A204.1 (cell line): ENCODE data around the gene ACAP1.

Experiments
- FAIRE-seq: peaks from 2 replicates; lab custom pipeline; 2012; peaks lifted over from hg19 to GRCh38; lab: Jason Lieb, UNC

ACAP1 gene

DNA sequence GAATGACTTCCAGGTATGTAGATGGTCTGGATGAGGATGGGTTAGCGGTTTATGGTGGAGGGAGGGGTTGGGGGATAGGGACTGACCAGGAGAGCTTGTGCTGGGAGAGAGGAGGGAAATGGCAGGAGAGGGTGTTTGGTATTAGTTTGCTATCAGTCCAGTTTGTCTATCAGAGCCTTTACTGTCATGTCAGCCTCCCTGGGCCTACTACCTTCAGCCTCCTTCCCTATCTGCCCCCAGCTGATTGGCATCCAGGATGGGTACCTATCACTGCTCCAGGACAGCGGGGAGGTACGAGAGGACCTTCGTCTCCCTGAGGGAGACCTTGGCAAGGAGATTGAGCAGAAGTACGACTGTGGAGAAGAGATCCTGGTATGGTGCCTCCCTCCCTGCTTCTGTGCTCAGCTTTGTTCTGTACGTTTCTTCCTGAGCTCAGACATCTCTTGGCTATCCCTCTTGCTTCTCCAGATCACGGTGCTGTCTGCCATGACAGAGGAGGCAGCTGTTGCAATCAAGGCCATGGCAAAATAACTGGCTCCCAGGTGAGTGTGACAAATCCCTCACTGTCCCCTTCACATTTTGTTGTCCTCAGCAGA, 25.1 kb upstream of the ACAP1 start:
- no peak for FAIRE-seq

DNA sequence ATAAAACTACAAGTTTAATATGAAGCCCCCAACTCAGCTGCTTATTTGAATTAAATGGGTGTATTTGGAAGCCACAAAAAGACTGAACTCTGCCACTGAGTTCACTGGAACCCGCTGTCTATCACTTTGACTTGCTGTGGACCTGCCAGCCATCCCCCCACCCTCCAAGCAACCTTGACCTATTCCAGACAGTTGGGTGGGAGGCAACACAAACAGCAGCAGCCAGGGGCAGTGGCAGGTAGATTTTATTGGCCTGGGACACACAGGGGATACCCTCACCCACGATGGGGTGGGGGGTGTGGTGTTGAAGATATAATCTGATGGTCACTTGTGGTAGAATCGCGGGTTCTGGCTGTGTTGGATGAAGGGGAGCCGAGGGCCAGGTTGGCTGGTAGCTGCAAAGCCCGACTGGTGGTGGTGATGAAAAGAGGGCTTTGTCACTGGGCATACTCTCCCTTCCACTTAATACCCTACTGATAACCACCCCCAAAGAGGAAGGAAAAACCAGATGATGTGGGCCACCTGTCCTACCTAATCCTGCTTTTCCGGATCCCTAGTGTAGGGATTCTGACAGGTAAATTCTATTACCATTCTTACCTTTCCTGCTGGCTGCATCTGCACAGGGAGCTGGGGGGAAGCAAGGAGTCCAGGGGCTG, 23.8 kb upstream of the ACAP1 start:
- no peak for FAIRE-seq

DNA sequence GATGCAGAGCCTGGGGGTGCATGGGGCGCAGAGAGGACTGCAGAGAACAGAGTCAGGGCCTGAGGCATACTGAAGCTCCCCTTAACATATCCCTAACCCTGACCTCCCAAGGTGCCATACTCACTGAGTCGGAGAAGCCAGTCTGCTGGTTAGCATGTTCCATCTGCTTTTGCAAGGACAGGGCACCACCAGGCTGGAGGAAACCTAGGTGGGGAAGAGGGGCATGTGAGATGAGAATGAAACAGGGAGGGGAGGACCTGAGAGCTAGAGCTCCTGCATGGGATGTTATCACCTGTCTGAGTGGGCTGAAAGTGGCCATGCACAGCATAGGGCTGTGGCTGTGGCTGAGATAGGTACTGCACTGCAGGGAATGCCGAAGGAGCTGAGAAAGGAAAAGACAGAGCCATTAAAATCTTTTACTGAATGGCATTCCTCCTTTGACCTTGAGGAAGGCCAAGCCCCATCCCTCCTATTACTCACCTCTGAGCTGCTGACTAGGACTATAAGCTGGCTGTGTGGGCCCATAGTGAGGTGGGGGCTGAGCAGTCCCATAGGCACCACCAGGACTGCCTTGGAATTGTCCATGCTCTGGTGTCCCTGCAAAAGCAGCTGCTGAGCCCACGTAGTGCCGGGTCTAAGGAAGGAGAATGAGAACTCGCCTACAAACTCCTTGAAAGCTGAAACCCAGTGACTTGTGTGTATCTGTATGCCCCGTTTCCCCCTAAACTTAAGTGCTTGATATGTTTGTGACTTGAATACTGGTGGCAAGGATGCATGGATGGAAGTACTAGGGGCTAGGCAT, 23.0 kb upstream of the ACAP1 start:
- no peak for FAIRE-seq

- no peak for FAIRE-seq
Observed at GRCh38 chr17:7313890-7314718, 22.2 kb upstream of the ACAP1 start.

- FAIRE-seq: no peak
Observed at GRCh38 chr17:7314719-7315569, 21.4 kb upstream of the ACAP1 start, which contains the start of gene GPS2. TSS of gene GPS2 (minus strand) at chr17:7315360. CDS start at chr17:7315052, 308 bp downstream.

DNA sequence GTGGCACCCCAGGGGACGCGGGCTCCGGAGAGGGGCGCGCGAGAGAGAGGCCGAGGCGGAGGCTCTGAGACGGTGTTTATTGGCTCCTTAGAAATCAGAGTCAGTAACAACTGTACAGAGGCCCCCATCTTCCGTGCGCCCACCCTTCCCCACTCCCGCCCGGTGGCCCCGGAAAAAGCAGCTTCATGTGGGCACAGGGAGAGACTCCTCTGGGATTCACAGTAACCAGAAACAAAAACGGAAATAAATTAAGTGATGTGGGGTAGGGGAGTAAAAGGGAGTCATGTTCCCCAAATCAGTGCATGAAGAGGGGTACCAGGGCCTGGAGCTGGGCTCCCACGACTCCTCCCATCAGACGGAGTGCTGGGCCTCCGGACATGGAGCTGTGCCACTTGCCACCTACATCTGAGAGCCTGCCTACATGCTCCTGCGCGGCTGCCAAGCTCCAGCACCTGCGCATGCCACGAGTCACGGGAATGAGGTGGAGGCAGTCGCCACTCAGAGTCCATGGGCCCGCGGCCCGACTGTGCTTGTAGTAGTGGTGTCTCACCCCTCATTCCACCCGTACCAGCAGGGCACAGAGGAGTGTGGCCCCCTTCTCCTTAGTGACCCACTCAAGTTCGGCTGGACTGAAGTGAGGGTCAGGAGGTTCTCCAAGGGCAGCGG, 20.6 kb upstream of the ACAP1 start:
- no peak for FAIRE-seq

- no peak for FAIRE-seq
Observed at GRCh38 chr17:7317161-7317803, 19.0 kb upstream of the ACAP1 start.

- FAIRE-seq: no peak
Observed at GRCh38 chr17:7318121-7318860, 18.0 kb upstream of the ACAP1 start.

DNA sequence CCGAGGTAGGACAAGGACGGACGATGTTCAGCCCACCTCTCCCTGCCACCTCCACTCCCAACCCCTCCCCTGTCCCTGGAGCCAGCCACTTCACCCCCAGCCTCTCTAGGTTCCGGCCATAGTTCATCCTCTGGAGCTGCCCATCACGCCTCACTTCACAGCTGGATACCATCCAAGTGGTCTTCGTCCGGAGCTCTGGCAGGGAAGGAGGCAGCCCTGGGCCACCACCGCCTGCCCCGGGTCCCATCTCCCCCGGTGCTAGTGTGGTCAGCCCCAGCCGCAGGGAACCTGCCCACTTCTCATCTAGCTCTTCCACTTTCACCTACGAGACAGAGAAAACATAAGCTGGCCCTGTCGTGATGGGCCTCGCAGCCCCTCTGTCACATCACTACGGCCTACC, 14.9 kb upstream of the ACAP1 start:
- no peak for FAIRE-seq

DNA sequence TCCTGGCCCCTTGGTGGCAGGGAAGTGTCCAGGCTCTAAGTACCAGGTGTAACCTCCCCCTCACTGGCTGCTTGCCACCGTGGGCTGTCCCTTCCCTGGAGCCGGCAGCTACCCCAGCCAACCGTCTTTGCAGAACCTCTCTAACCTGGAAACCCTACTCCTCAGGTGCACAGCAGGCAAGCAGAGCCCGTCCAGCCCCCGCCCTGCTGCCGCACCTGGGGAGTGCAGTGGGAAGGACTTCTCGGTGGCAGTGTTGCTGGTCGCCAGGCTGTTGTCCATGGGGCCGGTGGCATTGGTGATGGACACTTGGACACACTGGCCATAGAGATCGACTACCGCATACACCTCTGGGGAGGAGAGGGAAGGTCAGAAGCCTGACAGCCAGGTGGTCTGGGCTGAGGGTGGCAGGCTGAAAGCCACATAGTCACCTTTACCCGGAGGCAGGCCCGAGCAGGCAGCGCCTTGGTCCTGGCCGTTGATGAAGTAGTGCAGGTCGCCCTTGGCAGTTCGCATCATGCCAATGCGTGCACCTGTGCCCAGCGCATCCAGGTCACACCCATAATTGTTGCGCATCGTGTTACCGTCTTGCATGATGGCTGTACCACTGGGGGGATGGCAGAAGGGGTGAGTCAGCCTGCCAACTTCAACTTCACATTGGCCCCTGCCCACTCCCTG, 13.7 kb upstream of the ACAP1 start:
- FAIRE-seq: no peak

GRCh38 chr17:7323731-7324437, 12.4 kb upstream of the ACAP1 start:
- no peak for FAIRE-seq

GRCh38 chr17:7324438-7324779, 11.9 kb upstream of the ACAP1 start:
- no peak for FAIRE-seq

DNA sequence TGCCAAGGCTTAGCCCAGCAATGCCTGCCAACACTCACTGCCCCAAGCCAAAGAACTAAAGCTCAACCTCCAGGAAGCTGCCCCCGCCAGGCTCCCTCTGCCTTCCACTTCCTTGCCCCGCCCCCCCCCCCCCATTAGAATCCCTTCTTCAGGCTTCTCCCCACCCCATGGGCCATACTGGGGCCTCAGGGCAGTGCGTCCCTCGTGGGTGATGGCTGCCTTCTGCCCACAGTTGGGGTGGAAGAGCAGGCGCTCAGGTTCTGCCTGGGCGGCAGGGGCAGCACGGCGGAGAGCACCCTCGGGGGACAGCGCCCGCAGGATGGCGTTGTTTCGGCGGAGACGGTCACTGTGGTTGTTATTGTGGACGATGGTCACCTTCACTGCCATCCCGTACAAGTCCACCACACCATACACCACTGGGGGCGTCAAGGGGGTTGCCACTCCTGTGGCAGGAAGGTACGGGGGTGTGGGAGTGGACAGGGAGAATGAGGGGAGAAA, 11.2 kb upstream of the ACAP1 start:
- no peak for FAIRE-seq

DNA sequence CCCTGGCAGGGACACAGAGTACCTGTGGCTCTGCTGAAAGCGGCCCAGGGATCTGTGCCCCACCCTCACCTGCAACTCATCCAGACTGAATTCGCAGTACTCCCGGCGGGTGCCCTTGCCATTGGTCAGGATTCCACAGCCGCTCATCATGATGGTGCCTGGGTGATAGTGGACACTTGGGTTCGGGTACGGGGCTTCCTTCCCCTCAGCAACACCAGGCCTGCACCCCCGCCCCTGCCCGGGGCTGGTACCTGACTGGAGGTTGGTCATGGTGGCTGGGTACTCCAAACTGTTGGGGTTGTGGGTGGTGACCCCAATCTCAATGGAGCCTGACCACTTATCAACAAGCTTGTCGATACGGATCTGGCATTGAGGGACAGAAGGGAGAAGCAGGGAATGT, 10.1 kb upstream of the ACAP1 start:
- no peak for FAIRE-seq

DNA sequence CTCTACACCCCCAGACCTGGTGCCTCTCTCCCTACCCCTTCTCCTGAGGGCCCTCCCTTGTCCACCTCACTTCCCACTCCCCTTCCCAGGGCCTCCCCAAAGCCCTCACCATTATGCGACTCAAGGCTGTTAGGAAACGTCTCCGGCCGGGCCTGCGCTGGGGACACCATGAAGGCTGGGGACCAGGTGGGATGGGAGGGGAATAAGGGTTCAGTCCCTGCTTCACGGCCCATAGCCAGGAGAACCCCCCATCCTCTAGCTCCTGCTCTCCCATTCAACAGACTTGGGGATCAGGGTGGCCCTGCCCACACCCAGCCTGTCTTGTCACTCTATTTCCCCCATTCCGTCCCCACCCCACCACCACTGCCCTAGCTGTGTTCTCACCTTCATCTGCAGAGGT, 9.3 kb upstream of the ACAP1 start:
- FAIRE-seq: no peak

GRCh38 chr17:7327501-7327900, 8.8 kb upstream of the ACAP1 start:
- FAIRE-seq: no peak

DNA sequence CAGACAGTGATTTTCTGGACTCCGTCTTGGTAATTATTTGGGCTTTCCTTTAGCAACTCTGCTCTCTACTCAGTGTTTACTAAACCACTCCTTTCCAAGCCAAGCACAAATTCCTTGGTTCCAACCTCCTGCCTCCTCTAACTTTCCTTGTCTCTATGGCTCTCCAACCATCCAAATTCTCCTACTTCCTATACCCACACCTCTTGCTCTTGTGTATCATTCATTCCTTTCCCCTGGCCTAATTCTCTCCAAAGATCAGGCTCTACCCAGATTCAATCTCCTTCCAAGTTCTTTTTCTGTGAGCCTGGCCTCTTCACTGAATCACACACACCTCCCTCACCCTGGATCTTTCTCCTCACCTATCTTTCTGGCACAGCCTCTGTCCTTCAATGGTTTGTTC, 8.3 kb upstream of the ACAP1 start:
- no peak for FAIRE-seq

DNA sequence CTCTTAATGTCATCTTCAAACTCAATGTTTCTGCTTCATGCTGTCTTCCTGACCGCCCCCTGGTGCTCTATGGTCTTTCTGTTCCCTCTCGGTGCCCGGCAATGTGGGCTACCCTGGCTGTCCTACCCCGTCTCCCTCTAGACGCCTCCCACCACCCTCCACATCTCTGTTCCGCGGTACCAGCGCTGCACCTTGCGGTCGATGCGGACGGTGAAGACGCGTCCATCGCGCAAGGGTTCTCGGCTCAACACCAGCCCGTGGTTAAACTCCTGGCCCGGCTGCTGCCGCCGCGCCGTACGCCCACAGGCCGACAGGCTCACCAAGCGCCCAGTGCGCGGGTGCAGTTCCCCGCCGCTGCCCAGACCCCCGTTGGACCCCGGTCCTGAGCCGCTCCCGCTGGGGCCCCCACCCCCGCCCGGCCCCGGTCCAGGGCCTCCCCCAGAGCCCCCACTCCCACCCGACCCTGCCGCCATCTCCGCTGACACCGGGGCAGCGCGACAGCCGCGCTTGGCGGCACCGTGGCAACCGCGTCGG, 7.4 kb upstream of the ACAP1 start, which contains the start of gene NEURL4:
Gene NEURL4 (minus strand): TSS at position 496 of the 534 bp plus-strand sequence. CDS start 23 bp downstream, at position 473.
- FAIRE-seq: no peak
